Measurements from ENCODE around the gene ATL3. TPM values are rescaled to one million over a fixed set of nuclear protein-coding genes. Genes with fewer than 3 reads are reported as not detected.

The ATL3 gene
- polyA plus RNA-seq, 1 donor from 2014 or later, result 4.0 TPM

DNA sequence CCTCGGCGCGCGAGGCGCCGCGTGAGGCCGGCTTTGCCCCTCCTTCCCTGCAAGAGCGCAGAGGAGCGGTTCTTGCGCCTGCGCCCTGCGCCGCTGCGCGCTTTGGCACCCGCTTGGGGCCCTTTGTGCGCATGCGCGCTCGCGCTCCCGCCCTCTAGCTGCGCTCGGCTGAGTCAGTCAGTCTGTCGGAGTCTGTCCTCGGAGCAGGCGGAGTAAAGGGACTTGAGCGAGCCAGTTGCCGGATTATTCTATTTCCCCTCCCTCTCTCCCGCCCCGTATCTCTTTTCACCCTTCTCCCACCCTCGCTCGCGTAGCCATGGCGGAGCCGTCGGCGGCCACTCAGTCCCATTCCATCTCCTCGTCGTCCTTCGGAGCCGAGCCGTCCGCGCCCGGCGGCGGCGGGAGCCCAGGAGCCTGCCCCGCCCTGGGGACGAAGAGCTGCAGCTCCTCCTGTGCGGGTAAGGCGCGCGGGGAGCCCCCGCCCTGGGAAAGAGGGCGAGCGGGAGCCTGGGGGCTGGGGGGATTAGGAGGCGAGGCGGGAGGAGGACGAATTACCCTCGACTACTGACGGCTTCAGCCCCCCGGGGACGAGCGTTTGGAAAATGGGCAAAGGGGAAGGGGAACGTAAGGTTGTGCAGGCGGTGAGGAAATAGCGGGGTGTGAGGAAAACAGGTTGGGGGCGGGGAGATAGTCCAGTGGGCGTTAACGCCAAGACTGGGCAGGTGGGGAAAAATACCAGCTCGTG, 10.3 kb upstream of the ATL3 start, which contains the start of gene RTN3:
RTN3 (plus strand) TSS at position 180 of the 745 bp plus-strand sequence; CDS start at position 317, 137 bp downstream.
- H2AFZ ChIP-seq (ENCODE audit: low read depth, low read length), result peak within 1 kb of the TSS; percentile 65
- peak within 1 kb of the TSS; percentile 99 for H3K9ac ChIP-seq (ENCODE audit: low read length)
- no peaks in the 10 kb centered on the region for H3K9me2 ChIP-seq (ENCODE audit: insufficient read depth, low read length)
- no peaks in the 10 kb centered on the region for H3K9me3 ChIP-seq (ENCODE audit: low read length)
- no peaks in the 10 kb centered on the region for H3K36me3 ChIP-seq (ENCODE audit: insufficient read depth, low read length)
- H3K27me3 ChIP-seq (ENCODE audit: insufficient read depth, low read depth, low read length), result no peaks in the 10 kb centered on the region
- TF ChIP-seq RAD21 (conservative IDR thresholded peaks at IDR 0.05), result no peak
- TF ChIP-seq POLR2AphosphoS5 (IDR thresholded peaks at IDR 0.05), result peak; percentile 97
- peak; percentile 54 for TF ChIP-seq MXI1 (conservative IDR thresholded peaks at IDR 0.05; ENCODE audit: poor library complexity, severe bottlenecking)
- TF ChIP-seq, protein P1, sequence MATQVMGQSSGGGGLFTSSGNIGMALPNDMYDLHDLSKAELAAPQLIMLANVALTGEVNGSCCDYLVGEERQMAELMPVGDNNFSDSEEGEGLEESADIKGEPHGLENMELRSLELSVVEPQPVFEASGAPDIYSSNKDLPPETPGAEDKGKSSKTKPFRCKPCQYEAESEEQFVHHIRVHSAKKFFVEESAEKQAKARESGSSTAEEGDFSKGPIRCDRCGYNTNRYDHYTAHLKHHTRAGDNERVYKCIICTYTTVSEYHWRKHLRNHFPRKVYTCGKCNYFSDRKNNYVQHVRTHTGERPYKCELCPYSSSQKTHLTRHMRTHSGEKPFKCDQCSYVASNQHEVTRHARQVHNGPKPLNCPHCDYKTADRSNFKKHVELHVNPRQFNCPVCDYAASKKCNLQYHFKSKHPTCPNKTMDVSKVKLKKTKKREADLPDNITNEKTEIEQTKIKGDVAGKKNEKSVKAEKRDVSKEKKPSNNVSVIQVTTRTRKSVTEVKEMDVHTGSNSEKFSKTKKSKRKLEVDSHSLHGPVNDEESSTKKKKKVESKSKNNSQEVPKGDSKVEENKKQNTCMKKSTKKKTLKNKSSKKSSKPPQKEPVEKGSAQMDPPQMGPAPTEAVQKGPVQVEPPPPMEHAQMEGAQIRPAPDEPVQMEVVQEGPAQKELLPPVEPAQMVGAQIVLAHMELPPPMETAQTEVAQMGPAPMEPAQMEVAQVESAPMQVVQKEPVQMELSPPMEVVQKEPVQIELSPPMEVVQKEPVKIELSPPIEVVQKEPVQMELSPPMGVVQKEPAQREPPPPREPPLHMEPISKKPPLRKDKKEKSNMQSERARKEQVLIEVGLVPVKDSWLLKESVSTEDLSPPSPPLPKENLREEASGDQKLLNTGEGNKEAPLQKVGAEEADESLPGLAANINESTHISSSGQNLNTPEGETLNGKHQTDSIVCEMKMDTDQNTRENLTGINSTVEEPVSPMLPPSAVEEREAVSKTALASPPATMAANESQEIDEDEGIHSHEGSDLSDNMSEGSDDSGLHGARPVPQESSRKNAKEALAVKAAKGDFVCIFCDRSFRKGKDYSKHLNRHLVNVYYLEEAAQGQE (IDR thresholded peaks at IDR 0.05; ENCODE audit: borderline replicate concordance), result peak; percentile 64
- TF ChIP-seq EZH2 (IDR thresholded peaks at IDR 0.05; ENCODE audit: borderline replicate concordance, insufficient read depth, low read length, poor library complexity, severe bottlenecking), result no peak
- peak; percentile 84 for TF ChIP-seq TAF1 (IDR thresholded peaks at IDR 0.05; ENCODE audit: low read depth)
- H3K79me2 ChIP-seq (replicated peaks; ENCODE audit: insufficient read depth, low read length), result peaks cover 51% of the 10 kb centered on the region
- H3K27ac ChIP-seq (ENCODE audit: low read length), result peak within 1 kb of the TSS; percentile 99
- H3K4me2 ChIP-seq (ENCODE audit: low read length), result peak within 1 kb of the TSS; percentile 70
- H3F3A ChIP-seq (ENCODE audit: insufficient read depth, low read length, poor library complexity, severe bottlenecking), result peaks cover 8% of the 10 kb centered on the region
- H4K20me1 ChIP-seq (ENCODE audit: insufficient read depth), result peaks cover 15% of the 10 kb centered on the region
- peak within 1 kb of the TSS; percentile 100 for H3K4me3 ChIP-seq (ENCODE audit: low read length)

DNA sequence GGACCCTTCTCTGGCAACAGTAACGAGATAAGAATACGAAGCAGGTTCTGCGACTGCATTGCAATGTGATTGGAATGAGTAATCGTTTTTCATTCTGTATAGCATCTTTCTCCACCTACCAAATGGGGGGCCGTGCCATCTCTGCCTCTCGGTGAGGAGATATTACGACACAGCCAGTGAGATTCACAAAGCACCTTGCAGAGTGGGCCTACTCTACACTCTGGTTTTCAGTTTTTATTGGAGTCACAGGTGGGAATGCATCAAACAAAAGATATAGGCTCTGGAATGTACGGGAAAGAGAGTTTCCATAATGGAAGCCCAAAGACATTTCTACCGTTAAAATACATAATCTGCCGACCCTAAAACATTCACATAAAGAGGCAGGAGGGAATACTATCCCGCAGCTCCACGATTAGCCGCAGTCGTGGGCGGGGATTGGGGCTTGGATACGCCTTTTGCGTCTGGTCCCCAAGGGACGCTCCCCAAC, 9.7 kb upstream of the ATL3 start:
- peaks cover 45% of the 10 kb centered on the region for H3K79me2 ChIP-seq (replicated peaks; ENCODE audit: insufficient read depth, low read length)
- H3K9me3 ChIP-seq (ENCODE audit: low read length), result no peaks in the 10 kb centered on the region
- no peaks in the 10 kb centered on the region for H3K9me2 ChIP-seq (ENCODE audit: insufficient read depth, low read length)
- peak overlapping the region; percentile 99 for H3K9ac ChIP-seq (ENCODE audit: low read length)
- peak overlapping the region; percentile 70 for H3K4me2 ChIP-seq (ENCODE audit: low read length)
- H3K36me3 ChIP-seq (ENCODE audit: insufficient read depth, low read length), result no peaks in the 10 kb centered on the region
- no peaks in the 10 kb centered on the region for H3K27me3 ChIP-seq (ENCODE audit: insufficient read depth, low read depth, low read length)
- TF ChIP-seq EP300 (conservative IDR thresholded peaks at IDR 0.05; ENCODE audit: poor library complexity, severe bottlenecking) (no peak), POLR2AphosphoS5 (IDR thresholded peaks at IDR 0.05) (no peak), SMC3 (conservative IDR thresholded peaks at IDR 0.05; ENCODE audit: poor library complexity) (no peak), MXI1 (conservative IDR thresholded peaks at IDR 0.05; ENCODE audit: poor library complexity, severe bottlenecking) (no peak), EZH2 (IDR thresholded peaks at IDR 0.05; ENCODE audit: borderline replicate concordance, insufficient read depth, low read length, poor library complexity, severe bottlenecking) (no peak)
- TF ChIP-seq, protein P2, sequence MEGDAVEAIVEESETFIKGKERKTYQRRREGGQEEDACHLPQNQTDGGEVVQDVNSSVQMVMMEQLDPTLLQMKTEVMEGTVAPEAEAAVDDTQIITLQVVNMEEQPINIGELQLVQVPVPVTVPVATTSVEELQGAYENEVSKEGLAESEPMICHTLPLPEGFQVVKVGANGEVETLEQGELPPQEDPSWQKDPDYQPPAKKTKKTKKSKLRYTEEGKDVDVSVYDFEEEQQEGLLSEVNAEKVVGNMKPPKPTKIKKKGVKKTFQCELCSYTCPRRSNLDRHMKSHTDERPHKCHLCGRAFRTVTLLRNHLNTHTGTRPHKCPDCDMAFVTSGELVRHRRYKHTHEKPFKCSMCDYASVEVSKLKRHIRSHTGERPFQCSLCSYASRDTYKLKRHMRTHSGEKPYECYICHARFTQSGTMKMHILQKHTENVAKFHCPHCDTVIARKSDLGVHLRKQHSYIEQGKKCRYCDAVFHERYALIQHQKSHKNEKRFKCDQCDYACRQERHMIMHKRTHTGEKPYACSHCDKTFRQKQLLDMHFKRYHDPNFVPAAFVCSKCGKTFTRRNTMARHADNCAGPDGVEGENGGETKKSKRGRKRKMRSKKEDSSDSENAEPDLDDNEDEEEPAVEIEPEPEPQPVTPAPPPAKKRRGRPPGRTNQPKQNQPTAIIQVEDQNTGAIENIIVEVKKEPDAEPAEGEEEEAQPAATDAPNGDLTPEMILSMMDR (IDR thresholded peaks at IDR 0.05; ENCODE audit: poor library complexity, severe bottlenecking), result no peak
- peak overlapping the region; percentile 100 for H3K4me3 ChIP-seq (ENCODE audit: low read length)
- peak overlapping the region; percentile 46 for H2AFZ ChIP-seq (ENCODE audit: low read depth, low read length)
- peaks cover 8% of the 10 kb centered on the region for H3F3A ChIP-seq (ENCODE audit: insufficient read depth, low read length, poor library complexity, severe bottlenecking)
- peak overlapping the region; percentile 99 for H3K27ac ChIP-seq (ENCODE audit: low read length)
- H4K20me1 ChIP-seq (ENCODE audit: insufficient read depth), result peaks cover 12% of the 10 kb centered on the region

Data from neural cell (in vitro differentiated cells).